Measurements from ENCODE around the gene PRKG1.

PRKG1 gene

DNA sequence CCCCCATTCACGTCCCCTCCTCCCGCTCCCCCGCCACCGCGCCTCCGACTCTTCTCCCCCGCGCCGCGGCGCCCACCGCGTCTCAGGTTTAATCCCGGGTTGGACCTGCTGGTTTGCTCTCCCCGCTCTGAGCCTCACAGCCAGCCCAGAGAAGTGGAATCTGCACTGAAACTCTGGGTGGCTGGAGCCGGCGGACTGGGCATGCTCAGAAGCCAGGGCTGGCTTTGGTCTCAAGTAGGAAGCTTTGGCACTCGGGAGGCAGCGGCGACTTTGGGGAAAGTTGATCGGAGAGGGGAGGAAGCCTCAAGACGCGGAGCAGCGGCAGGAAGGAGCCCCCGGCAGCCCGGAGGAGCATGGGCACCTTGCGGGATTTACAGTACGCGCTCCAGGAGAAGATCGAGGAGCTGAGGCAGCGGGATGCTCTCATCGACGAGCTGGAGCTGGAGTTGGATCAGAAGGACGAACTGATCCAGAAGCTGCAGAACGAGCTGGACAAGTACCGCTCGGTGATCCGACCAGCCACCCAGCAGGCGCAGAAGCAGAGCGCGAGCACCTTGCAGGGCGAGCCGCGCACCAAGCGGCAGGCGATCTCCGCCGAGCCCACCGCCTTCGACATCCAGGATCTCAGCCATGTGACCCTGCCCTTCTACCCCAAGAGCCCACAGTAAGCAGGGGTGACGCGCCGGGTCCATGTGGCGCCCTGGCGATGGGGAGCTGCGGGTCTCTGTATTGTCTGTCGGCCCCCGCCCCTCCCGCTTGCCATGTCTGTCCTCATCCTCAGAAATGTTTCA, at the start of gene PRKG1:
PRKG1 (plus strand) TSS at position 250 of the 791 bp plus-strand sequence.
- peak; percentile 88 for DNase-seq

DNA sequence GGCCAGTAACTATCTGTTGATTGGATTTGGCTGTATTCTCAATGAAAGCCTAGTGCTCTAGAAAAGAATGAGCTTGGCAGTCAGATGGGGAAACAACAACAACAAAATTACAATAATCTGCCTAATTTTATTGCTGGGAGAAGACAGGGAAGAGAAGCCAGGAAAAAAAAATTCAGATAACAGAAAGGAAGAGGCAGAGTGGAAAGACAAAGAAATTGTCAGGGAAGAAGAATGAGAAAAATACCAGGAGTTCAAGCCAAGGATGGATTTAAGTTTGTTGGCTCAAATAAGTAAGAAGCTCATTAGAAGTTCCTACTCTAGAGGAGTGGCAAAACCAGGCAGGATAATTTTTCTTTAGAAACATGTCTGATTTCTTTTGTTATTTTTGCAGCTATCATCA, 45.9 kb upstream of the PRKG1 start:
- no peak for DNase-seq

DNA sequence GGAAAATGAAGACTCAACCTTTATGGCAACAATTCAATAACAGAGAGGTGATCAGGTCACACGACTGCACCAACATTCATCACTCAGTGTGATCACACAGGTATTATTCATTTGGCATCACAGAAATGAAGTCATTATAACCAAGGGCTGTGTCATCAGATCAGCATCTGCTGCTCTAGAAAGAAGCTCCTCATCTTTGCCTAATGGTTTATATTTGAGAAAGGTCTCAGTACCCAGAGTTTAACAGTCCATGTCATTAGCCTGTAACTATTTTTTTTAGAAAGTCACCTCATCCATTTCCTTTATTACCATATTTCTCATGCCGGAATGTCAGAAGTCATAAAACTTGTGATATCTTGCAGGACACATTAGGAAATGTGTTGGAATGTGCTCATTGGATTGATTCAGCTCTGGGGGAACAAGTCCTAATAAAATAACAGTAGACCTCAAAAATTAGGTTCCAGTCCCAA, 45.1 kb upstream of the PRKG1 start:
- DNase-seq = no peak

DNA sequence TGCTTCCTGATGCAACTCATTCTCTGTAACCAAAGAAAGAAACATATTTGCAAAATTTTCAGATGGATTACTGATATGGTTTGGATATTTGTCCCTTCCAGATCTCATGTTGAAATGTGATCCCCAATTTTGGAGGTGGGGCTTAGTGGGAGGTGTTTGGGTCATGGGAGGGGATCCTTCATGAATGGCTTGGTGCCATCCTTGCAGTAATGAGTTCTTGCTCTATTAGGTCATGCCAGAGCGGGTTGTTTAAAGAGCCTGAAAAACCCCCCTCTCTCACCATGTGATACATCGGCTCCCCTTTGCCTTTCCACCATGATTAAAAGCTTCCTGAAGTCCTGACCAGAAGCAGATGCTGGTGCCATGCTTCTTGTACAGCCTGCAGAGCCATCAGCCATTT, 43.8 kb upstream of the PRKG1 start:
- DNase-seq = no peak

DNA sequence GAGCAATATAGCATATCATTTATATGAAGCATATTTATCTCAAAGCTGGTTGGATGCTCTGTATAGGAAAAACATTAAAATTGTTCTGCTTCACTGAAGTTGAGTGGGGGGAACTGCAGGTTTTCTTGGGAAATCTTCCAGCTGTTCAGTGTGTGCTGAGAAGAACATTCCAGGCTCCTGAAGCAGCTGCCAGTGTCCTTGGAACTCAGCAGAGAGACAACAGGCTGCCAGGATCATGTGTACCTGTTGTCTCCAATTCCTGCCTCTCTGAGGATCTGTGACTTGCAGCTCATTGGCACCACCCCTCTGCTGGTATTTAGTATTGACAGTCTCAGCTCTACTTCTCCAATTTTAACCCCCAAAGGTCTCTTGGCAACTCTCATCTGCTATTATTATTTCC, 42.3 kb upstream of the PRKG1 start:
- DNase-seq = no peak

DNA sequence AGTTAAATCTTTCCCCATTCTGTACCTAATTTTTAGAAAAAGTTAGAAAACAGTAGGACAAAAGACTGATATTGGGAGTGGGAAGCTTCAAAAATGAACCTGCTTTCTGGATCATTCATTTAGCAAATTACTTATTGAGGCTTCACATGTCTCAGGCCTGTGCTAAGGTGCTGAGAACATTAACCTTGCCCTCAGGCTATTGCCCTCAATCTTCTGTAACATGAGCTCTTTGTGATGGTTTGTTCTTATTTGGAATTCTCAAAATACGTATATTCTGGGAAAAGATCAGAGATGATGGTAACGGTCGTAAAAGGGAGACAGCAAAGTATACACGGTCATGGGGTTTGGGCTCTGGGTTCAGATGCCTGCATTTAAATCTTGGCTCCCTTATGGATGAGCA, 39.5 kb upstream of the PRKG1 start:
- no peak for DNase-seq

DNA sequence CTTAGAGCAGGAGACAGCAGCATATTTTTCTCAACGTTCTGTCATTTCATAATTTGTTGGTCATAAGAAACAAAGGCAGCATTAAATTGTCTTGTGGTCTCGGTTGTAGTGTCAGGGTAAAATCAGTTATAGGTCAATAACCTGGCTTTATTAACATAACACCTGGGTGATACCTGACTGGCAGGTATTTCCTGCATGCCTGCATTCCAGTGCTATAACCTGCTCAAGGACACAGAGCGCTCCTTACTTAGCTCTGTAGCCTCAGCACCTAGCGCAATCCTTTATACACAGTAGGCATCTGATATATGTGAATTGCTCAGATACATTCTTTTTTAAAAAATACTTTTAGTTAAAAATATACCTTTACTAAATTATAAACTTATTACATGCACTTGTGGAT, 38.9 kb upstream of the PRKG1 start:
- no peak for DNase-seq

DNA sequence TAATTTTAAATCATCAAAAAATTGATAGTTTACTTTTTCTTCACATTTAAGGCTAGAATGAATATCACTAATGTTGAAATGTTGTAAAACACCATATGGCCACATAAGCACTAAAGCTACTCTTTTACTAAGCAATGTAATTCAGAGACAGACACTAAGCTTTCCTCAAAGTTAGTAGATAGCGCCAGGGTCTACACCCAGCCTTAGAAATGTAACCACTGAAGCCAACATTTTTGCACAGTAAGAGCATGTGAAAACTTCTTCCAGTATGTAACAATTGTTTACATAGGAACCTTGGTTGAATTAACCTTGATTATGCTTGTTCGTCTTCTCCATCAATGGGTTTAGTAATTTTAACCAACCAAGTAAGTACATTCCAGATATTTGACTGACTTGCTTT, 28.4 kb upstream of the PRKG1 start:
- DNase-seq = no peak

DNA sequence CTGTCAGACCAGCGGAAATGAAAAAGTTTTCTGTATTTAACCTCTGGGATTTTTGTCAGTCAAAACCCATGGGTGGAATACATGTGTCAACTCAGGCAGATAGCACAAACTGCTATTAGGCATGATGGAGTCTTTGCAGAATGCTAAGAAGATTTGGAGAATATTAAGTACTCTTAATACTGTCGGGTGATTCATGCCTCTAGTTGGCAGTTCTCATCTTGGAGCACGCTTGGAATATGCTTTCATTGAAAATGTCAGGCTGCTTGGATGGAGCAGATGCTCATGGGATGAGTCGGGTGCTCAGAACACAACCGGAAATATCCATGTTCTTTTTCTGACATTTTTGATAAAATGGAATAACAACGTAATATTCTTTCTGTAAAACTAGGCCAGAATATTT, 27.6 kb upstream of the PRKG1 start:
- DNase-seq = no peak

DNA sequence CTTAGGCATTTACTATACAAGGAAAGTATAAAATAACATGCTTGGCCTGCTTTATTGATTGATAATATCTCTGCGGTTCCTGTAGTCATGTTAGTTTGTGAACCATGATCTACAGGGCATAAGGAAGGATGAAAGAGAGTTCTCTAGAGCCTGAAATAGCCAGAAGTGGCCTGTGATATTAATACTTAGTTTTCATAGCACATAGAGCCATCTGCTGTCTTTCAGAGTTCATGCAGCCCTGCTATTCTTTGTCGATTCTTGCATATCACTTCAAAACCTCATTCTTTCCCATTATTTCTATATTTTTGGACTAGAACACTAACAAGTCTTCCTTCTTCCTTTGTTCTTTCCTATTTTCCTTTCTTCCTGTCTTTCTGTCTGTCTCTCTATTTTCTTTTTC, 26.4 kb upstream of the PRKG1 start:
- DNase-seq = no peak

DNA sequence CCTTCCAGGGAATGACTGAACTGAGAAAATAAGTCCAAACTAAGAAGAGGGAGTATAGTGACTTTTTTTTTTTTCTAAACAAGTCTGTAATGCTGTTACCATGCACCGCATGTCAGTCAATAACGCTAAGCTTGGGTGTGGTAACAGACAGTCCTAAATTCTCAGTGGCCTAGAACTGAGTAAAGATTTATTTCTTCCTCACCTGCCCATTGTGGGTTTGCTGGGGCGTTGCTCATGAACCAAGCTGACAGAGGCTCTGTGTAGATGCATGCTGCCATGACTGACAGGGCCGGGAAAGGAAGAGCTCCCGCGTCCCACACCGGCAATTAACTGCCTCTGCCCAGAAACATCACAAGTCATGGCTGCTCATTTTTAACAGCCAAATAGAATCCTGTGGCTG, 25.5 kb upstream of the PRKG1 start:
- no peak for DNase-seq

DNA sequence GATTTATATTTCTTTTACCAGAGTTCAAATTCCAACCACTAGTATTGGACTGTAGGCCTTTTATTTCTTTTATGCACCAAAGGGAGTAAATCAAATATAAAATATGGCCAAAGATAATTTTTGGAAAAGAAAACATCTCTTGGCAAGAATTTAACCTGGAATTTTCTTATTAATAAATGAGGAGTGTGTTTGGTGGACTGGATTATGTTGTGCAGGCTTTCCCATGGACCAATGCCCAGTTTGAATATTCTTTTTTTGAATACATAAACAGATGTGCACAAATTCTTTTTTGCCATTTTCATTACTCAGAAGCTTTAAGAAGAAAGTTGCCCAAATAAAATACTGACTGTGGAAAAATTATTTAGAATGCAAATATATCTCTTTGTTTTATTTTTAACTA, 22.1 kb upstream of the PRKG1 start:
- no peak for DNase-seq

DNA sequence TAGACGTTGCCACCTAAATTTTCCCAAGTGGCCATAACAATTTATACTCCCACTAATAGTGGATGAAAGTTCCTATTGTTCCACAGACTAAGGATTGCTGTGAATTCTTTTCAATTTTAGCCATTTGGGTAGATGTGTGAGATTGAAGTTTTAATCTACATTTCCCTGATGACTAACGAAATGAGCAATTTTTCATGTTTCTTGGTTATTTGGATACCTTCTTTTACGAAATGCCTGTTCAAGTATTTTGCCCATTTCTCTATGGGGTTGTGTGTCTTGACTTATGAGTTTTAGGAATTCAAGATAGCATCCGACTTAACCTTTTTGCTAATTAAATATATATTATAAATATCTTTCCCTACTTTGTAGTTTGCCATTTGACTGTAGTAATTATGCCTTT, 16.4 kb upstream of the PRKG1 start:
- DNase-seq = no peak

DNA sequence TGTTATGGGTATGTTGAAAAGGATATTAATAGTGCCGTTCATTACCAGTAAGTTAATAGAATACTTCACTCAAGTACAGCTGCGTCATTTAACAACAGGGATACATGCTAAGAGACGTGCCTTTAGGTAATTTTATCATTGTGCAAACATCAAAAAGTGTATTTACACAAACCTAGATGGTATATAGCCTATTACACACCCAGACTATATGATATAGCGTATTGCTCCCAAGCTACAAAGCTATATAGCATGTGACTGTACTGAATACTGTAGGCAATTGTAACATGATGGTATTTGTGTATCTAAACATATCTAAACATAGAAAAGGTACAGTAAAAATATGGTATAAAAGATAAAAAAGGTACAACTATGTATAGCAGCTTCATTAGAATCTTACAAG, 11.1 kb upstream of the PRKG1 start:
- no peak for DNase-seq

DNA sequence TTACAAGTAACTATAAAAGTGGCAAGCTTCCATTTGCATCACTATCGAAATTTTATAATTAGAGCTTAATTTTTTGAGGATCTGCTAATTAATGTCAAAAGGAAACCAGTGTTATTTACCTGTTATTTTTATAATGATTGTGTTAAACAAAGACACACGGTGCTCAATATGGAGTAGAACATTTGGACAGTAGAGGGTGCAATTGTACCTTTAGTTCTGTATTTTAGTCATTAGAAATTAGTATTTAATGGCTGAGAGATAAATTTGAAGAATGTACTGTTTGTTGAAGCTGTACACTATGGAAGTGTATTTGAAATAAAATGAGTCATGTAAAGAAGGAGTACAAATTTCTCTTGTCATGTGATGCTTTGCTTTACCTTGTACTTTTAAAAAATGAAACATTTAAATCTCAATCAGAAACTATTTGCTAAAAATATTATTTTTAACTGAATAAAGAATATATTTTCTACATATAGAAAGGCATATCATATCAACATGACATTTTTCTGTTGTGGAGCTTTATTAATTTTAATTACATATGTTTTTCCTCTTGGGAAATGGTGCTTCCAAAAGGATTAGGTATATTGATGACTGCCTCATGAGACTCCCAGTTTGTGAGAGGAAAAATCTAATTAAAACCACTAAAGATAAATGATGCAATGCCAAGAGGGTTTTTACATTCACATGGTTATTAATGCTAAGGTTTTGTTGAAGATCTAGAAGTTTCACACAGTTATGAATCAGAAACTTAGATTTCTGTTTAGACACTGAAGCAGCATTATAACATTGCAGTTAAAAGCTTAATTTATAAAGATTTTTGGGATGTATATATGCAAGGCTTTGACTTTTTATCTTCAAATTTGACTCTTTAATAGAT, 10.4 kb upstream of the PRKG1 start:
- DNase-seq = no peak

DNA sequence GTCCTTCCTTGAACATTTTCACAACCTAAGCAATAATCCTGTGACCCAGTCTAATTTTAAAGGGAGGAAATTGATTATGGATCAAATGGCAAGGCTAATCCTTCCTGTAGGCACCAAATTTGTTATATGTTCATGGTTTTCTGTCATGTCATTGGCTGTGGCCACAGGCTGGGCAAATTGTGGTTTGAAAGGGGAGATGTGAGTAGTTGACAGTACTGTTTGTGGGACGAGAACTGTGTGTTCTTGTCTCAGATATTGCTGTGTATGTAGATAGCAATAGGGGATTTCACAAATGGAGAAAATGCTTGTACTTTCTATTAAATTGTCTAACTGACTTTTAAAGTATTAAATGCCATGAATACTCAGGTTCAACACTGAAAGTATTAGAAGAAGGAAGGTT, 8.1 kb upstream of the PRKG1 start:
- no peak for DNase-seq

DNA sequence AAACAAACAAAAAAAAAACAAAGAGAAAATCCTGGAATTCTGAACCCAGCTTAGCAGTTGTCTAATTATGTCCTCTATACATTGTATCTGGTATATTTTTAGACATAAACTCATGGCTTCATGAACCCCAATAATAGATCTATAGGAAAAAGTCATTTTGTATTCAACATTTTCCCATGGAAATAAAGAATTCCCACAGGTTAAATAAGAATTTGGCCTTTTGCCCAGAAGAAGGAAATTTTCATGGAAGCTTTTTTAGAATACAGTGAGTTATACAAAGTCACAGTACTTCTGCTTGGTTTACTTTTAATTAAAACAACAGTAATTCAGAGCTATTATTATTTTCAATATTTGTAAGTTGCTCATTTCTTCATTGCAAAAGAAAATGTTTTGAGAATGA, 2.1 kb upstream of the PRKG1 start:
- DNase-seq = no peak

DNA sequence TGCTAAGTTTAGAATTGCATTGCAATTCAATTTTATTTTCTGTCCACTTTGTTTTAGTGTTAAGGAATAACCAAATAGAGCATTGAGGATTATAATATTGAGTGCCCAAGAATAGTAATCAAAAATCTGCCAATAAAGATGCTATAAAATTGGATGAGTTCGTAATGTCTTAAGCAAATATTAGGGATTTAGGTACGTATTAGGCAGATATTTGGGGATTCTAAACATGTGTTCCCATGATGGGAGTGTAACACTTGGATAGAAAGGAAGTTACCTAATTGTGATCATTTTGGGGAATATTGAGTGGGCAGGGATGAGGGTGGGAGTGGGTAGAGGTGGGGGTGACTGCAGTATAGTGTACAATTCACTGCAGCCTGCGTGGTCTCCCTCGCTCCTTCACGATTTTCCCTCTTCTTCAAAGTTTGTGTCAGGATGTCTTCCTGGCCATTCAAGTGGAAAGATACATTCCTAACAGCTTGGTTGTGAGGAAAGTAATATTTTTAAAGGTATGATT, 1.3 kb upstream of the PRKG1 start:
- DNase-seq = no peak

DNA sequence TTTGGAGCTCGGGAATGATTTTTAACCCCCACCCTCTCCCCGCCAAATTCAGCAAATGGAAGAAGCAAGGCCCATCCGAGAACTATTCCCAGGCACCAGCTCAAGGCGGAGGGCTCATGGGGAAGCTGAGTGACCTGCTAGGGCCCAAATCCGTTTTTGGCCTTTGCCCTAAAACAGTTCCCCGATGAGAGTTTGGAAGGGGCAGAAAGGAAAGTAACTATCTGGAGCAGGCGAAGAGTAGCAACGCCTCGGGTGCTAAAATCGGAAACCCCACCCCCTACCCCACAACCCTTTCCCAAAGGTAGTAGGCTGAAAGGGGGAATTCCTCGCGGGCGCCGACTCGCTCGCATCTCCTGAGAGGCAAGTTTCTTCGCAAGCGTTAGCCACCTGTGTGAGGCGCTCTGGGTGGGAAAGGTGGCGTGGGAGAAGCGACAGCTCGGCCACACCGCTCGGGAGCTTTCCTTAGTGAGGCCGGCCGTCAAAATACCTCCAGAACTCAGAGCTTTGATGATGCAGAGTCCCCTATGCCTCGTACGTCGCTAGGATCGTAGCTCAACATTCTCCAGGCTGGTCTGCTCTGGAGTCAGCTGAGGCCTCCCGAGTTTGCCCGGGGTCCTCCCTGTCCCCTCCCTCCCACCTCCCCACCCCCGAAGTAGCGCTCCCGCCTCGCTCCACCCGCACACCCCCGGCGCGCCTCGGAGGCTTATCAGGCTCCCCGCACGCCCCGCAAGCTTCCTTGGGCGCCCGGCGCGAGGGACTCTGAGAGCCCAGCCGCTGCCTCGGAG, 642 bp upstream of the PRKG1 start:
- DNase-seq = peak; percentile 60

DNA sequence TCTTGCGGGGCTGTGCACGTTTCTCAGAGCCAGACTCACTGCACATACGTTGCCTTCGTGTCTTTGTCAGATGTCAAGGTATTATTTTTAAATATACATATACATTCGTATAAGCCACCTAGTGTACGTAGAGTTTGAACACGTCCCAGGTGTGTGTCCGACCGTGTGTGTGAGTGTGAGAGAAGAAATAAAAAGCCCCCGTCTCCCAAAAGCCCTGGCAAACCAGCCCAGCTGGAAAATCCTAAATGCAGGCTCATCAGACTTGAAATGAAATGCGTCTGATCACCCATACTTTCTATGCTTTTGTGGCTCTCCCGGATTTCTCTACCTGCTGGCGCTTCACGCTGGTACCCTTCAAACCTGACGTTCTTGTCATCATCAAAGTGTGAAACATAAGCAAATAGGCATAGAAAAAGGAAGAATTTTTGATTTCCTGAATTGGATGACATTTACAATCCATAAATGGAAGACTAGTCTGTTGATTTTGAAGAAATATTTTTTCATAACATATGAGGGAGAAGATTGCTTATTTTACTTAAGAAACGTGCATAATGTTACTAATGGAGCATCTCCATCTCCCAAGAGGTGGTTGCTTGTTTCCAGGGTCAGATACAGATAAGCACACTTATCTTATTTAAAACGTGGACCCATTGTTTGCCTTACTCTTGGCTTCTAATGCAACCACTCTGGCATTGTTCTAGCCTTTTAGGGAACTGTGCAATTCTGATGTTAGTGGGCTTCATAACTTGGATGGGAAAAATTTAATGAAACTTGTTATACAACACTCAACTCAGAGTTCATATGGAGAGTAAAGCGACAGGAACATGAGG, 971 bp downstream of the PRKG1 start:
- no peak for DNase-seq

DNA sequence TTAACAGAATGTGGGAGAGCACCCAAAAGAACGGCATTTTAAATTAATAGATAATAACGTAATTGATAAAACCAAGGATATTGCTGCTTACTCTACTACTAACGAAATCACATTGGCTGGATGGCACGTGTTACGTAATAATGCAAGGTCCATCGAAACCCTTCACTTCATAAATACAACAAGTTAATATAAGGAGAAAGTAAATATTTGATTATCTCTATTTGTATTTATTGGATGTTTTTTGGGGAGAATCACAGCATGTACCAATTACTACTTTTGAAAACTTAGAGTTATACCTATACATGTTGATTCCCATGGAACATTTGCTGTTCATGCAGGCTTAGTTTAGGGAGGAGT, 1.6 kb downstream of the PRKG1 start:
- no peak for DNase-seq

DNA sequence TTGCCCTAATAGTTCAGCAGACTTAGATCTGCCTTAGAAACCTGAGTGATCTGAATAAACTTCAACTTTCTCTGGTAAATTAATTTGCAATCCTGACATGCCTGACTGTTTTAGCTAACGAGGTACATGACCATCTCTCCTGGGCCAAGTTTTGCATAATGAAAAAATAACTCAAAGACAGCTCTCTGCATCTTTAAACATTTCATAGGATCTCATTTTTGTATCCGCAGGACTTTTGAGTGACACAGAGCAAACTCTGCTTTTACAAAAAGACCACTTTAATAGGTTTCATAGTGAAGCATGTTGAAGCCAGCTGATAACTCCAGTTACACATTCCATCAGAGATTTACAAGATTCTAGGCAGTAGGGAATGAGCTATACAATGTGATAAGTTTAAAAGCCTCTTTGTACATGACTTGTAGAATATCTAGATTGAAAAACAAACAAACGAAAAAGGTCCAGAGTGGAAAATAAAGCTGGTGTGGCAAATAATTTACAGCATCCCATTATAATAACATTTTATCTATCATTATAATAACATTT, 2.1 kb downstream of the PRKG1 start:
- no peak for DNase-seq
